CD4-positive, alpha-beta T cell treated with Interferon gamma for 1 hour (primary cell): ENCODE measurements around the gene AIFM2.
"Not testable (repeated sequence)": the region's sequence is repeated elsewhere in the genome, so short reads cannot be mapped to it uniquely, and the experiment has no call there.

Source experiments
- DNase-seq: peaks from one replicate; pipeline ENCODE4 v3.0.0-alpha.2; 2020

Gene AIFM2

GRCh38 chr10:70090951-70091350, 41.7 kb downstream of the AIFM2 start:
- DNase-seq, result no peak

- DNase-seq, result no peak
Measured at GRCh38 chr10:70090013-70090412, 42.6 kb downstream of the AIFM2 start.

GRCh38 chr10:70088308-70088698, 44.3 kb downstream of the AIFM2 start:
- no peak for DNase-seq

- DNase-seq, result no peak
Measured at GRCh38 chr10:70087616-70088307, 44.9 kb downstream of the AIFM2 start.

GRCh38 chr10:70085975-70086613, 46.5 kb downstream of the AIFM2 start:
- DNase-seq, result no peak

GRCh38 chr10:70084189-70084588, 48.4 kb downstream of the AIFM2 start:
- no peak for DNase-seq

- not testable (repeated sequence) for DNase-seq
Measured at GRCh38 chr10:70080789-70081188, 51.8 kb downstream of the AIFM2 start.

GRCh38 chr10:70078937-70079336, 53.7 kb downstream of the AIFM2 start:
- no peak for DNase-seq

GRCh38 chr10:70078329-70078728, 54.3 kb downstream of the AIFM2 start:
- DNase-seq, result no peak

DNA sequence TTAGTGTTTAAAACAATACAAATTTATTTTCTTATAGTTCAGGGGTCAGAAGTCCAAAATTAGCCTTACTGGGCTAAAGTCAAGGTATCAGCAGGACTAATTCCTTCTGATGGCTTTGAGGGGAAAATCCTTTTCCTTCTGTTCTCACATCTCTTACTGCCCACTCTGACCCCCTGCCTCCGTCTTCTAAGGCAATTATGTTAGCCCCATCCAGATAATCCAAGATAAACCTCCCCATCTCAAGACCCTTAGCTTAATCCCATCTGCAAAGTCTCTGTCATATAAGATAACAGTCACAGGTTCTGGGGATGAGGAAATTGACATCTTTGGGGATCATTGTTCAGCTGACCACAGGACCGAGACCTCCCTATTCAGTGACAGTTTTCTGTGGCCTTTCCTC, 57.7 kb downstream of the AIFM2 start:
- no peak for DNase-seq

DNA sequence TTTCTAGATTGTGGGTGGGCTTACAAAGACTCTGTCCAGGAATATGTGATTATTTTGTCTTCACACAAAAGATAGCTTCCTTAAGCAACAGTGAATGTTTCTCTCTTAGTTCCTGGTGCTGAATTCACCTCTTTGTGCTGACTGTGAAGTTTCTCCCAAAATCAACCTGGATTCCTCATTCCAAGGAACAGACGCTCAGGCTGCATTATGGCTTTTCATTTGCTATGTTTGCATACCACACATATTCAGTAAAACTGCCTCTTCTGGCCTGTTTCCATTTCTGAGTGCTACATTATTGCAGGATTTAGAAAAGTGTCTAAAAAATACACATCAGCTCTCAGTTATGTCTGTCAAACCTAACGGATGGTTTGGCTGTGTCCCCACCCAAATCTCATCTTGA, 58.5 kb downstream of the AIFM2 start:
- no peak for DNase-seq

GRCh38 chr10:70070834-70071233, 61.8 kb downstream of the AIFM2 start:
- no peak for DNase-seq

DNA sequence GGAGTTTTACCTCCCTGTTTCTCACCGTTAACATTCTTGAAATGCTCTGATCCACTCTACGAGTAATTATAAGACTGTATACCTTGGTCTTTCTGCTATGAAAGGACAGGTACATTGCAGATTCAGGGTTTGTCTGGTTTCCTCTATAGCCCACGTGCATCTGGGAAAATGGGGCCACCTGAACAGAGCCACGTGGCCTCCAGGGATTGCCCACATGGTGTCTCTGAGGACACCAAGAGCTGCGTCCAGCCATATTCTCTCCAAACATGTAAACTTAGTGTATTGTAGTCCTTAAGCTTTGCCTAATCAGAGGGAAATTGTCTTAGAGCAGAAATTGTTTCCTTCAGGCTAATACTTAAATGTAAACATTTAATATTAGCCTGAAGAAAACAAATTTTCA, 63.3 kb downstream of the AIFM2 start:
- no peak for DNase-seq

DNA sequence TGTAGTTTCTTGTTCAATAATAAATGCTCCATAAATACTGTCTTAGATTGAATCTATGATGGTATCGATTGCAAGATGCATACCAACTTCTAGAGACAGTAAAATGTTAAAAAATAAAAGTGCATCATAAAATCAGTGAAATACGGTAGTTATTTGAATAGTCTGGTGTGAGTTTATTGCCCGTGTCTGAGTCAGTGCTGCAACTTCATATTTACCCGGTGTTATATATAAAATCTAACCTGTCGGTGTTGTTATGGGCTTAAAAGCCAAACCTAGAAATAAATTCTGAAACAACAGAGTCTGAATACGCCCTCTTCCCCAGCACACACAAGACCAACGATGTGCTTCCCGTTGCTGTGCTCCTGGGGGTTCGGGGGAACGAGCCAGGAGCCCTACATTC, 63.7 kb downstream of the AIFM2 start:
- DNase-seq, result no peak

GRCh38 chr10:70067586-70067985, 65.0 kb downstream of the AIFM2 start:
- no peak for DNase-seq

GRCh38 chr10:70066190-70066589, 66.4 kb downstream of the AIFM2 start:
- no peak for DNase-seq

GRCh38 chr10:70064486-70064885, 68.1 kb downstream of the AIFM2 start:
- no peak for DNase-seq

DNA sequence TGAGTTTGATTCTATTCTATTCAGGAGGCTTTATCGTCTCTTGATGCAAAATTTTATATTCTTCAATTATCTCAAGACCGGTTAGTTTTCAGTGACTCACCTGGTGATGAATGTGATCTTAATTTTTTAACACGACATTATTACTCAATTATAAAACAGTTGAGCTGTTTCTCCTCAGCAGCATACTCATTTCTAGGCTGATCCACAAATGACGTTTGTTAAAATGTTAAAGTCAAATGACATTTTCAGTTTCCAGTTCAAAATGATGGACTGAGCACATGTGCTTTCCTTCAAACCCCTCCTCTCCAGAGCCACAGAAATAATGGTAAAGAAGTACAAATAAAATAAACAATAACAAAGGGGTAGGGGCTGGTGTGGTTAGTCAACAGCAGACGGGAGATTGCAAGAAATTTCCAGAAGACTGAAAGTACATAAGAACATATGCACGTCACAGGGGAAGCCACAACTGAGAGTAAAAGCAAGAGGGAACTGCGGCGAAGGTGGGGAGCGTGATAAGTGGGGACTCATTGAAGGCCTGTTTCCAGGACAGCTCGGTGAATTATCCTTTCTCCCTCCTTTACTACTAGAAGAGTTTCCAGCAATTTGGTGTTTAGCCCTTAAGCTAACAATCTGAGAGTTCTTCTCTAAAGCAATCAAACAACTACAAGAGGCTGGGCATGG, 69.1 kb downstream of the AIFM2 start:
- DNase-seq, result no peak
